D721Med (cell line): ENCODE measurements around the gene PRKCB.
A peak's percentile ranks its signal among the peaks of the same experiment; 100 is the strongest.
"Not testable (repeated sequence)": the region's sequence is repeated elsewhere in the genome, so short reads cannot be mapped to it uniquely, and the experiment has no call there.

Source experiments
- DNase-seq: peaks from one replicate; pipeline ENCODE4 v3.0.0; 2011; ENCODE audit warnings: low spot score; ENCODE audit not compliant: insufficient read length
- FAIRE-seq: peaks from 2 replicates; lab custom pipeline; 2011; peaks lifted over from hg19 to GRCh38; lab: Jason Lieb, UNC
- TF ChIP-seq, protein P1 (sequence below): IDR thresholded peaks from 2 replicates; pipeline ENCODE4 v1.5.1; 2012; ENCODE audit warnings: mild to moderate bottlenecking, control low read depth; ENCODE audit not compliant: insufficient read depth; ENCODE audit errors: missing control alignments

The PRKCB gene

DNA sequence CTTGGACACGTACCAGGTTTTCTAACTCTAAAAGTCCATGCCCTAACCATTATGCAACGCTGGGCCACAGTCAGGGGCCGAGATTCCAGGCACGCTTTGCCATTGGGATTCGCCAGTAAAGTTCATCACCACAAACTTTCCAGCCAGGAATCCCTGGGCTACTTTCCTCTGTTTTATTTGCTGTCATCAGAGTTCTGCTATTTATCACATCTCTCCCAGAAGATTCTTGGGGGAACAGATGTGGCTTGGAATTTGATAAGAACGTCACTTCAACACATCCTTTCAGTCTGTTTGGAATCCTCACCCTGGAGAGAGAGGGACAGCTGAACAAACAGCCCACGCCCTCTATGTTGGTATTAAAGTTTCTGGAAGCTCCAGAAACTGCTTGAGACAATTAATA is 310.7 kb downstream of the PRKCB start:
- FAIRE-seq (no peak), DNase-seq (no peak)
- TF ChIP-seq, protein P1, sequence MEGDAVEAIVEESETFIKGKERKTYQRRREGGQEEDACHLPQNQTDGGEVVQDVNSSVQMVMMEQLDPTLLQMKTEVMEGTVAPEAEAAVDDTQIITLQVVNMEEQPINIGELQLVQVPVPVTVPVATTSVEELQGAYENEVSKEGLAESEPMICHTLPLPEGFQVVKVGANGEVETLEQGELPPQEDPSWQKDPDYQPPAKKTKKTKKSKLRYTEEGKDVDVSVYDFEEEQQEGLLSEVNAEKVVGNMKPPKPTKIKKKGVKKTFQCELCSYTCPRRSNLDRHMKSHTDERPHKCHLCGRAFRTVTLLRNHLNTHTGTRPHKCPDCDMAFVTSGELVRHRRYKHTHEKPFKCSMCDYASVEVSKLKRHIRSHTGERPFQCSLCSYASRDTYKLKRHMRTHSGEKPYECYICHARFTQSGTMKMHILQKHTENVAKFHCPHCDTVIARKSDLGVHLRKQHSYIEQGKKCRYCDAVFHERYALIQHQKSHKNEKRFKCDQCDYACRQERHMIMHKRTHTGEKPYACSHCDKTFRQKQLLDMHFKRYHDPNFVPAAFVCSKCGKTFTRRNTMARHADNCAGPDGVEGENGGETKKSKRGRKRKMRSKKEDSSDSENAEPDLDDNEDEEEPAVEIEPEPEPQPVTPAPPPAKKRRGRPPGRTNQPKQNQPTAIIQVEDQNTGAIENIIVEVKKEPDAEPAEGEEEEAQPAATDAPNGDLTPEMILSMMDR = no peak

DNA sequence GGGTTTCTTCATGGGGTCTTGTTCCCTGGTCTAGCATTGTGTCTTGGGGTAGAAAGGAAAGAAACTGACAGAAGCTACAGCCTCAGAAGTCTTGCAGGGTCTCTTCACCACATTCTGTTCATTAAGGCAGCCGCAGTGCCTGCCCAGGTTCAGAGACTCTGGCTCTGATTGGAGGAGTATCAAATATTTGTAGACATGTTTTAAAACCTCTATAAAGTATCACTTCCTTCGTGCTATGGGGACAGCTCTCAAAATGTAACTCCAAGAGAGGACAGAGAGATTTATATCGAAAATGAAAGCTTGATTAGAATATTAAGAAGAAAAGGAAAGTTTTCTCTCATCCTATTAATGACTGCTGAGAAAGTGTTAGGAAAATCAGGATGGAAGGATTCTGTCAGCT is 313.3 kb downstream of the PRKCB start:
- TF ChIP-seq, protein P1 = no peak
- FAIRE-seq (no peak), DNase-seq (no peak)

DNA sequence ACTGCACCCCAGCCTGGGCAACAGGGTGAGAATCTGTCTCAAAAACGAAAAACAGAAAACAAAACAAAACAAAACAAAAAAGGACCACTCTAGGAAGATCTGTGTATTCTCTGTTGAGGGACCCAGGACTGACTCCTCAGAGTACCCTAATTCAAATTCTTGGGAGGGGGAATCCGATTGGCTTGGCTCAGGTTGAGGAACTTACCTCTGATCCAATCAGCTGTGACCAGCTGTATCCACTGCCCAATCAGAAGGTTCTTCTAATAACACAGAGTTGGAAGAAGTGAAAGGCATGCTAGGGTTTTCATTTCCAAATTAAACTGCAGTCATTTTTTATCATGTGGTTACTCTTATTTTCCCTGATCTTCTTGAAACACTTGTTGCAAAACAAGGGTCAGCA is 314.5 kb downstream of the PRKCB start:
- DNase-seq (no peak), FAIRE-seq (no peak)

DNA sequence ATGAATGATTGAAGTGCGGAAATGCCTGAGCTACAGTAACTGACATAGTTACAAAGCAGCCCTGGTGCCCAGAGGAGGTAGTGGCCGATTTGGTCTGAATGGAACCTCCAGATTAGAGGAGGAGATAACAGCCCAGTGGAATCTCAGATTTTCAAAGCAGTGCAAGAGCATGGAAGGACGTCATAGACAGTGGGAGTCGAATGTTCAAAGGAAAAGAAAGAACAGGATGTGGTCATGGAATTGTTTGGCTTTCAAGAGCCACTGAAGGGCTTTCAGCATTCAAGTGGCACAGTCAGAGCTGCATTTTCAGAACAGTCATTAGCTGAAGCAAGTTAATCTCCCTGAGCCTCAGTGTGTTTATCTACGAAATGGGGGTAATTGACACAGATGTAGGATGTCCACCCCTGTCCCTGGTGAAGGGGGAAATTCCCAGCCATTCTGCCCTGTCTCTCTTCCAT is 315.7 kb downstream of the PRKCB start:
- DNase-seq (no peak), FAIRE-seq (no peak)
- TF ChIP-seq, protein P1 = no peak

More for the DNA sequence above, 314.5 kb downstream of the PRKCB start:
- TF ChIP-seq, protein P1 = no peak

DNA sequence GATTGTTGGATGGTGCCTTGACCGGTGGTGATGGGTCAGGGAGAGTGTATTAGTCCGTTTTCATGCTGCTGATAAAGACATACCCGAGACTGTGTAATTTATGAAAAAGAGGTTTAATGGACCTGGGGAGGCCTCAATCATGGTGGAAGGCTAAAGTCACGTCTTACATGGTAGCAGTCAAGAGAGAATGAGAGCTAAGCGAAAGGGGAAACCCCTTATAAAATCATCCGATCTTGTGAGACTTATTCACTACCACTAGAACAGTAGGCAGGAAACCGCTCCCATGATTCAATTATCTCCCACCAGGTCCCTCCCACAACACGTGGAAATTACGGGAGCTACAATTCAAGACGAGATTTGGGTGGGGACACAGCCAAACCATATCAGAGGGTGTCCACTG is 316.3 kb downstream of the PRKCB start:
- FAIRE-seq, DNase-seq: not testable (repeated sequence)

DNA sequence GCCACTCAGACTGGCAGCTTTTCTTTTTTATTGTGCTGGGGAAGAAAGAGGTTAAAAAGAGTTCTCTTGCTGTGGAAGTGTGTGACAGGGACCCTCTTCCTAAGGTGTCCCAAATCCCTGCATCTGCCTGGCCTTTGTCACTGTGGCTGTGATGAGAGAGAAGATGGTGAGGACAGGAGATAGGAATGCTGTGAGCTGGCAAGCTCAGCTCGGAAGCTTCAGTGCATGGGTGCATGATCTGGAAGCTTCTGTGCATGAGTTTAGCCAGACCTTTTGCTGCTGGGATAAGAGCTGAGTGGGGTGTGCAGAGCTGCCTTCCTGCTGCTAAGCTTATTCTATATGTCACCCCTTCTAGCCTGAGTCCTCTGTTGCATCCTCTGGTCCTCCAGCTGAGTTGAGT is 317.0 kb downstream of the PRKCB start:
- TF ChIP-seq, protein P1 = no peak
- FAIRE-seq (no peak), DNase-seq (no peak)

DNA sequence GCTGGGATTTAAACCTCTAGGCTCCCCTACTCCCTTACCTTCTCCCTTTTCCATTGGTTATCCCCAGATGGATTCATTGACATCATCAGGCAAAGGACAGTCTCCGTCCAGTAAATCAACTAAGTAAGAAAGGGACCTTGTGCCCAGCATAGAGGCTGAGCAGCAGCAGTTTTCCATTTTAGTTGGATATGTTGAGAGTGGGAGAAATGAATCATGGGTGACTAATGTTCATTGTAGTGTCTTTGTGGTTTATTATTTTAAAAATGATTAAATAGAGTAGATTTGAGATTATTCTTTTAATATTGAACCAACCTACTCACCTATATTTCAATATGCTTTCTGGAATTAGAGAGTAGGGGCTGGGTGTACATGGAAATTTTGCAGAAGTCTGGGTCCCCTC is 321.0 kb downstream of the PRKCB start:
- DNase-seq (no peak), FAIRE-seq (no peak)
- TF ChIP-seq, protein P1 = no peak

DNA sequence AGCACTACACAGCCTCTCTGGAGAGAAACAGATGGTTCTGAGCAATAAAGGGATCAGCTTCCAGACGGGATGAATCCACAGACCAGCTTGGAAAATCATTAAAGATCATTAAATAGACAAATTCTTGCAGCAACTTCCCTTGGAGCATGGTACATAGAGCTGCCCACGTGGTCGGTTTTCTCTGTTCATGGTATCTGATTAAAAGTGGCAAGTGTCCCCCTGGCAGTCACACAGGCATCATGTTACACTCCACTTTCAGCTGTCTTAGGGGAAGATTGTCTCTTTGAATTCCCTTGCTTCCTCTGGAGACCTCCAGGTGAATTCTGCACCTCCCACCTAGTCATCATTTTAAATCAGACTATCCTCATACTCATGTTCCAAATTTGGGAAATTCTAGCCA is 328.2 kb downstream of the PRKCB start:
- DNase-seq = no peak
- FAIRE-seq = peak; percentile 46
- TF ChIP-seq, protein P1 = no peak
